BLaER1 (cell line): ENCODE data around the gene ELK3.
A peak's percentile ranks its signal among the peaks of the same experiment; 100 is the strongest.
"Not testable (repeated sequence)": the region's sequence is repeated elsewhere in the genome, so short reads cannot be mapped to it uniquely, and the experiment has no call there.

ENCODE experiments used
- H3K27ac ChIP-seq: shearing (Covaris generic); formaldehyde crosslinking; 2 replicates; pipeline ENCODE4 v1.8.1; 2022
- H3K27me3 ChIP-seq: shearing (Covaris generic); formaldehyde crosslinking; 2 replicates; pipeline ENCODE4 v1.8.1; 2022
- H3K36me3 ChIP-seq: shearing (Covaris generic); formaldehyde crosslinking; 2 replicates; pipeline ENCODE4 v1.8.1; 2022
- H3K4me1 ChIP-seq: shearing (Covaris generic); formaldehyde crosslinking; 2 replicates; pipeline ENCODE4 v1.8.1; 2022
- H3K4me2 ChIP-seq: shearing (Covaris generic); formaldehyde crosslinking; 2 replicates; pipeline ENCODE4 v1.8.1; 2022
- H3K4me3 ChIP-seq: shearing (Covaris generic); formaldehyde crosslinking; 2 replicates; pipeline ENCODE4 v1.8.1; 2022
- H3K9ac ChIP-seq: shearing (Covaris generic); formaldehyde crosslinking; 2 replicates; pipeline ENCODE4 v1.8.1; 2022
- H3K9me3 ChIP-seq: shearing (Covaris generic); formaldehyde crosslinking; 2 replicates; pipeline ENCODE4 v1.8.1; 2022
- H4K20me1 ChIP-seq: shearing (Covaris generic); formaldehyde crosslinking; 2 replicates; pipeline ENCODE4 v1.8.1; 2022
- Cebpa-rat ChIP-seq: shearing (Covaris generic); IDR thresholded peaks from 2 replicates; pipeline ENCODE4 v1.8.1; 2022

Gene ELK3

DNA sequence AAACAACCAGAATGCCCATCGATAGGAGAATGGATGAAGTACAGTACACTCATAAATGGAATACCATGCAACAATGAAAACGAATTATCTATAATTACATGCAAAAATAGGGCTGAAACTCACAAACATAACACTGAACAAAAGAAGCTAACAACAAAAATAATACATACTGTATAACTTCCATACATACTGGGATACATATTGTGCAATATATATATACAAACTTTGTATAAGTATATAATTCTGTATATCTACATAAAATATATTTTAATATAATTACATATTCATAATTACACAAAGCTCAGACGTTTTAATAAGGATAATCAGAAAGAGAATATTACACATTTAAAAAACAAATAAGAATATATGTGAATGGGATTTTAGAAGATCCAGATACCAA, 115.9 kb downstream of the ELK3 start:
- no peak overlapping the region for H3K4me3 ChIP-seq
- H3K4me2 ChIP-seq: no peak overlapping the region
- no peaks in the 10 kb centered on the region; the same call in 1 of the 2 replicates for H3K9me3 ChIP-seq
- TF ChIP-seq Cebpa-rat: no peak
- H3K36me3 ChIP-seq: peaks cover 37% of the 10 kb centered on the region
- H3K4me1 ChIP-seq: no peaks in the 10 kb centered on the region
- no peak overlapping the region for H3K9ac ChIP-seq
- peaks cover 9% of the 10 kb centered on the region; the same call in 1 of the 2 replicates for H4K20me1 ChIP-seq
- H3K27ac ChIP-seq: no peak overlapping the region
- no peaks in the 10 kb centered on the region for H3K27me3 ChIP-seq

DNA sequence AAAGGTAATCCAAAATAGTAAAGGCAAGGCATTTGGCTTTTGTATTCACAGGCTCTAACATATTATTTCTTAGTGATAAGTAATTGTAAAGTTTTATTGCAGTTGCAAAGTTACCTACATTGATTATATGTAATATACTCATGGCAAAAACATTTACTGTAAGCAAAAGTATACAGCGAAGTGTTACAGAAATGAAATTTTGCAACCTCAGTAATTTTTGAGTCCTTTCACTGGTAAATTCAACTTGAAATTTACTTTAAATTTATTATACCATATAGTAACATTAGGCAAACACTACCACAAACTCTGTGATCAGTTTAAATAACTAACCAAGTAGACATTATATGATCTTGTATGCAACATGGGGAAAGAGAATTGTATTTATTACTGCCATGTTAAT, 117.0 kb downstream of the ELK3 start:
- Histone ChIP-seq H3K4me2 (no peak overlapping the region), H3K9me3 (no peaks in the 10 kb centered on the region; the same call in 1 of the 2 replicates), H3K9ac (no peak overlapping the region), H3K4me1 (no peaks in the 10 kb centered on the region), H3K36me3 (peaks cover 31% of the 10 kb centered on the region), H3K27me3 (no peaks in the 10 kb centered on the region), H3K4me3 (no peak overlapping the region), H4K20me1 (peaks cover 9% of the 10 kb centered on the region; the same call in 1 of the 2 replicates), H3K27ac (no peak overlapping the region)
- no peak for TF ChIP-seq Cebpa-rat

DNA sequence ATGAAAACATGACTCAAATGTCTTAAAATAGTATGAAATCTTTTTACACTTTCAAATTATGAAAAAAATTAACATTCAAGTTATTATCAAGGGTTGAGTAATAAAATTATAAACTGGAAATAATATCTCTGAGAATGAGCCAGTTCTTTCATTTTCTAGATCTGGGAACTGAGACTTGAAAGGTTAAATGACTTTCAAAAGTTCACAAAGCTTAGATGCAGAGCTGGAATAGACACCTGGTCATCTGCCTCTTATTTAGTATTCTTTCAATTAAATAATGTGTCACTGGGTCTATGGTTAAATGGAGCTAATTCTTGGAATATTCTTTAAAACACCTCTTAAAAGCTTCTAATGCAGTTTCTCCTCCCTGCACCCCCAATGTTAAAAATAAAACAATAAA, 119.4 kb downstream of the ELK3 start:
- Histone ChIP-seq H3K4me1 (no peaks in the 10 kb centered on the region), H3K9me3 (no peaks in the 10 kb centered on the region; the same call in 1 of the 2 replicates), H4K20me1 (peaks cover 9% of the 10 kb centered on the region; the same call in 1 of the 2 replicates), H3K9ac (no peak overlapping the region), H3K27ac (no peak overlapping the region), H3K27me3 (no peaks in the 10 kb centered on the region), H3K36me3 (peaks cover 14% of the 10 kb centered on the region), H3K4me2 (no peak overlapping the region), H3K4me3 (no peak overlapping the region)
- no peak for TF ChIP-seq Cebpa-rat

DNA sequence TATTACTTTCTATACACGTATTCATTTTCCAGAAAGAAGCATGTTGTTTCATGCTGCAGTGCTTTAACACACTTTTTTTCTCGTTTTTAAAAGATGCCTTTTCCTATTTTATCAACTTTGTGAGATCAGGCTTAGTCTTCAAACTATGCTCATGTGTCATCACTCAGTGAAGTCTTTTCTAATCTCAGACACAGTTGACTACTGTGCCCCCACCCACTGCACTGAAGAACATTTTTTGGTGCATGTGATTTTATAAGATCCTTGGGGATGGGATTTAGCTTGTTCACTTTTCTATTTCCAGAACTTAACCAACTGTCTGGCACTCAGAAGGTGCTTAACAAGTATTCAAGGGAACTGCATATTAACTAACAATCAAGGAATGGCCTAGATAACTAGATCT, 120.5 kb downstream of the ELK3 start:
- Histone ChIP-seq H3K4me1 (no peaks in the 10 kb centered on the region), H3K9me3 (no peaks in the 10 kb centered on the region; the same call in 1 of the 2 replicates), H3K4me2 (no peak overlapping the region), H3K36me3 (peaks cover 6% of the 10 kb centered on the region; the same call in 1 of the 2 replicates), H3K9ac (no peak overlapping the region), H4K20me1 (peaks cover 9% of the 10 kb centered on the region; the same call in 1 of the 2 replicates), H3K27ac (no peak overlapping the region), H3K4me3 (no peak overlapping the region), H3K27me3 (no peaks in the 10 kb centered on the region)
- no peak for TF ChIP-seq Cebpa-rat

DNA sequence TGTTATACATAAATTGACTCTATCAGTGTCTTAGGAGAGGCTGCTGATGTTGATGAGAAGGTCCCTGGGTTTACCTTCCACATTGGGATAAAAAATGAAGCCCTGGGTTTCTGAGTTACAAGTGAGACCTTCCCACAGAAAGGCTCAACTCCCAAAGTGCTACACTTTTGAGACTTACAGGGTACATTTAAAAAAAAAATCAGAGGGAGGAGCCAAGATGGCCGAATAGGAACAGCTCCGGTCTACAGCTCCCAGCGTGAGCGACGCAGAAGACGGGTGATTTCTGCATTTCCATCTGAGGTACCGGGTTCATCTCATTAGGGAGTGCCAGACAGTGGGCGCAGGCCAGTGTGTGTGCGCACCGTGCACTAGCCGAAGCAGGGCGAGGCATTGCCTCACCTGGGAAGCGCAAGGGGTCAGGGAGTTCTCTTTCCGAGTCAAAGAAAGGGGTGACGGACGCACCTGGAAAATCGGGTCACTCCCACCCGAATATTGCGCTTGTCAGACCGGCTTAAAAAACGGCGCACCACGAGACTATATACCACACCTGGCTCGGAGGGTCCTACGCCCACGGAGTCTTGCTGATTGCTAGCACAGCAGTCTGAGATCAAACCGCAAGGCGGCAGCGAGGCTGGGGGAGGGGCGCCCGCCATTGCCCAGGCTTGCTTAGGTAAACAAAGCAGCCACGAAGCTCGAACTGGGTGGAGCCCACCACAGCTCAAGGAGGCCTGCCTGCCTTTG, 121.7 kb downstream of the ELK3 start:
- H3K27me3 ChIP-seq, H3K9me3 ChIP-seq, H3K4me1 ChIP-seq, H3K36me3 ChIP-seq, H4K20me1 ChIP-seq: not testable (repeated sequence)
- H3K27ac ChIP-seq: 0 out of 2 replicates have a peak overlapping the region, but pooled peaks have one; percentile 38
- peak overlapping the region; percentile 63 for H3K4me3 ChIP-seq
- H3K4me2 ChIP-seq: peak overlapping the region; percentile 55
- H3K9ac ChIP-seq: peak overlapping the region; percentile 41; the same call in 1 of the 2 replicates

DNA sequence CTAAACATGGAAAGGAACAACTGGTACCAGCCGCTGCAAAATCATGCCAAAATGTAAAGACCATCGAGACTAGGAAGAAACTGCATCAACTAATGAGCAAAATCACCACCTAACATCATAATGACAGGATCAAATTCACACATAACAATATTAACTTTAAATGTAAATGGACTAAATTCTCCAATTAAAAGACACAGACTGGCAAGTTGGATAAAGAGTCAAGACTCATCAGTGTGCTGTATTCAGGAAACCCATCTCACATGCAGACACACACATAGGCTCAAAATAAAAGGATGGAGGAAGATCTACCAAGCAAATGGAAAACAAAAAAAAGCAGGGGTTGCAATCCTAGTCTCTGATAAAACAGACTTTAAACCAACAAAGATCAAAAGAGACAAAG, 123.6 kb downstream of the ELK3 start:
- H3K9ac ChIP-seq, H3K4me1 ChIP-seq, H3K4me3 ChIP-seq, H3K4me2 ChIP-seq, H3K27ac ChIP-seq, H3K27me3 ChIP-seq, H4K20me1 ChIP-seq: not testable (repeated sequence)
- H3K9me3 ChIP-seq: peaks cover 10% of the 10 kb centered on the region
- peaks cover 10% of the 10 kb centered on the region for H3K36me3 ChIP-seq
